ENCODE measurements around the gene NDUFS6. TPM values are rescaled to one million over a fixed set of nuclear protein-coding genes. Genes with fewer than 3 reads are reported as not detected.

The NDUFS6 gene
- total RNA-seq, 1 donor from 2014 or later, result 21.3 TPM

DNA sequence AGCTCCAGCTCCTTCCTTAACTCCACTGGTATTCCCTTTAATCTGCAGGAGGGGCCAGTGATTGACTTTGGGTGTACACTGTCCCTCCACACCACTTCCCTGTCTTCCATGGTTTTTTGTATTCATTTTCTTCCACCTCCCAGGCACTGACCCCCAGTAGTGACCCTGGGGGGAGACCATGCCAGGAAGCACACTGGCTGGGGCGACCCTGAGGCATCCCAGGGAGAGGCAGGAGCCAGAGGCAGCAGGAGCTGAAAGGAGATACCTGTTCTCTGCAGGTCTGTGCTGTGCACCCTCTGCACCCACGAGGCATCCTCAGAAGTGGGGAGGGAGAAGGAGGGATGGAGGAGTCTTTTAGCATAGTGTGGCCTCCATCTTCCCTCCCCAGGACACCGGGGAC is 53.9 kb downstream of the NDUFS6 start:
- DNase-seq, result no peak
- Histone ChIP-seq H3K27ac (no peak overlapping the region), H3K27me3 (ENCODE audit: low read depth) (peaks cover 66% of the 10 kb centered on the region), H3K4me1 (no peaks in the 10 kb centered on the region), H3K9me3 (no peaks in the 10 kb centered on the region), H3K4me3 (no peak overlapping the region), H3K36me3 (no peaks in the 10 kb centered on the region)
- intact Hi-C loops (cut with DNase I), result no loop called here
- TF ChIP-seq, protein P1, sequence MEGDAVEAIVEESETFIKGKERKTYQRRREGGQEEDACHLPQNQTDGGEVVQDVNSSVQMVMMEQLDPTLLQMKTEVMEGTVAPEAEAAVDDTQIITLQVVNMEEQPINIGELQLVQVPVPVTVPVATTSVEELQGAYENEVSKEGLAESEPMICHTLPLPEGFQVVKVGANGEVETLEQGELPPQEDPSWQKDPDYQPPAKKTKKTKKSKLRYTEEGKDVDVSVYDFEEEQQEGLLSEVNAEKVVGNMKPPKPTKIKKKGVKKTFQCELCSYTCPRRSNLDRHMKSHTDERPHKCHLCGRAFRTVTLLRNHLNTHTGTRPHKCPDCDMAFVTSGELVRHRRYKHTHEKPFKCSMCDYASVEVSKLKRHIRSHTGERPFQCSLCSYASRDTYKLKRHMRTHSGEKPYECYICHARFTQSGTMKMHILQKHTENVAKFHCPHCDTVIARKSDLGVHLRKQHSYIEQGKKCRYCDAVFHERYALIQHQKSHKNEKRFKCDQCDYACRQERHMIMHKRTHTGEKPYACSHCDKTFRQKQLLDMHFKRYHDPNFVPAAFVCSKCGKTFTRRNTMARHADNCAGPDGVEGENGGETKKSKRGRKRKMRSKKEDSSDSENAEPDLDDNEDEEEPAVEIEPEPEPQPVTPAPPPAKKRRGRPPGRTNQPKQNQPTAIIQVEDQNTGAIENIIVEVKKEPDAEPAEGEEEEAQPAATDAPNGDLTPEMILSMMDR (IDR thresholded peaks at IDR 0.05), result no peak
- ATAC-seq, result no peak

DNA sequence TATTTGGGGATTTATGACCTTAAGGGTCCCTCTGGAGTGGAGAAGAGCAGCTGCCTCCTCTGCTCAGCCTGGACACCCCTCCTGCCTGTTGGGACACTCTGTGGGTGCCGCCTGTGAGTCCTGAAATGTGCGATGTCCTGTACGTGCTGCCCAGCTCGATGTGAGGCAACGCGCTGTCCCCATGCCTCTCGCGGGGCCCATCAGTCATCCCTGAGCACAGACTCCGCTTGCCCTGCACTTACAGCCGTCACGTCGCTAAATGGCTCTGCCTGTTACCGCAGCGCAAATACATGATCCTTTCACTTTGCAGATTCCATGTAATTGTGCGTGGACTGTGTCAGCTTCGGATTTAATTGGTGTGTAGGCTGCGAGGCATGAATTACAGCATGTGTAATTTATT is 54.4 kb downstream of the NDUFS6 start:
- intact Hi-C loops (cut with DNase I), result no loop called here
- Histone ChIP-seq H3K27ac (no peak overlapping the region), H3K27me3 (ENCODE audit: low read depth) (peaks cover 61% of the 10 kb centered on the region), H3K9me3 (no peaks in the 10 kb centered on the region), H3K36me3 (no peaks in the 10 kb centered on the region), H3K4me1 (no peaks in the 10 kb centered on the region), H3K4me3 (no peak overlapping the region)
- ATAC-seq (no peak), DNase-seq (no peak)
- TF ChIP-seq, protein P1 (IDR thresholded peaks at IDR 0.05), result no peak

DNA sequence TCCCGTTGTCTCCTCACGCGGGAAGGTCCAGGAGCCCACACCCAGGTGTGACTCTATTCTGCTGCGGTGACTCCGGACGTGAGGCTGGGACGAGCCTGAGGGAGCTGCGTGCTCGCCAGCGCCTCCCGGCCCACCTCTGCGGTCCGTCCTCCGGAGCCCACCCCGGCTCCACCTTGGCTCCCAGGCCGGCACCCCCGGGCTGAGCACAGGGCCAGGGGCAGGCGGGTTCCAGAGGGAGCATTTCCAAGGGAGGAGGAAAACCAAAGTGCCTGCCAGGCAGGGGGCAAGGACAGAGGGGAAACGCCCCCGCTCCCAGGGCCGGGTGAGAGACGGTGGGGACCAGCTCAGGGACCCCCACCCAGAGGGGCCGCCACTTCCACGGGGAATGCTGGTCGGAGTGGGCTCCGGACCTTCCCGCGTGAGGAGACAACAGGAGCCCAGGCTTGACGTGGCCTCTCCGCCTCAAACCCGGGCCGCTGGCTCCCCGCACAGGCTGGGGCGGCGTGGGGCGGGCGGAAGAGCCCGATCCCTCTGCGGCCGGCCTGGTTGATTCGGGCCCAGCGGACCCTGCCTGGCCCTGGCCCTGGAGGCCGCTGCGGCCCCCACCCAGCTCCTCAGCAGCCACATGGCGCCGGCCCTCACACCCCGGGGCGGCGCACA is 55.5 kb downstream of the NDUFS6 start:
- peaks cover 49% of the 10 kb centered on the region for H3K27me3 ChIP-seq (ENCODE audit: low read depth)
- no peak overlapping the region for H3K4me3 ChIP-seq
- ATAC-seq, result no peak
- no peaks in the 10 kb centered on the region for H3K4me1 ChIP-seq
- no peak overlapping the region for H3K27ac ChIP-seq
- TF ChIP-seq, protein P1 (IDR thresholded peaks at IDR 0.05), result no peak
- no peak for DNase-seq
- no peaks in the 10 kb centered on the region for H3K9me3 ChIP-seq
- intact Hi-C loops (cut with DNase I), result no loop called here
- H3K36me3 ChIP-seq, result no peaks in the 10 kb centered on the region

DNA sequence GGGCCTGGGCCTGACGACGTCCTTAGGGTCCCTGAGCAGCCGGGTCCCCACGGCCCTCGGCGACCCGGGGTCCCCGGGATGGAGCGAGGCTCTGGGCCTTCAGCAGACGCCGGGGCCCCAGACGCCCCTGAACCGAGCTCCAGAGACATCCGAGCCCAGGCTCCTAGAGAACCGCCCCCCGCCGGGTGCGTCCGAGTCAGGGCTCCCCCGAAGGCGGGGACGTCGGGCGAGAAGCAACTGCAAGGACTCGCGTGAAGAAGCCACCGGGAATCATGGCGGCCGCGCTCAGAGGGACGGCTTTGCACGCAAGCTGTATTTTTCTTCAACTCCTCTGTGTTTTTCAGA is 56.0 kb downstream of the NDUFS6 start:
- DNase-seq, result no peak
- H3K4me1 ChIP-seq, result no peaks in the 10 kb centered on the region
- H3K27ac ChIP-seq, result no peak overlapping the region
- TF ChIP-seq, protein P1 (IDR thresholded peaks at IDR 0.05), result no peak
- no peaks in the 10 kb centered on the region for H3K9me3 ChIP-seq
- no peaks in the 10 kb centered on the region for H3K36me3 ChIP-seq
- ATAC-seq, result no peak
- H3K27me3 ChIP-seq (ENCODE audit: low read depth), result peaks cover 47% of the 10 kb centered on the region
- no peak overlapping the region for H3K4me3 ChIP-seq
- intact Hi-C loops (cut with DNase I), result no loop called here

DNA sequence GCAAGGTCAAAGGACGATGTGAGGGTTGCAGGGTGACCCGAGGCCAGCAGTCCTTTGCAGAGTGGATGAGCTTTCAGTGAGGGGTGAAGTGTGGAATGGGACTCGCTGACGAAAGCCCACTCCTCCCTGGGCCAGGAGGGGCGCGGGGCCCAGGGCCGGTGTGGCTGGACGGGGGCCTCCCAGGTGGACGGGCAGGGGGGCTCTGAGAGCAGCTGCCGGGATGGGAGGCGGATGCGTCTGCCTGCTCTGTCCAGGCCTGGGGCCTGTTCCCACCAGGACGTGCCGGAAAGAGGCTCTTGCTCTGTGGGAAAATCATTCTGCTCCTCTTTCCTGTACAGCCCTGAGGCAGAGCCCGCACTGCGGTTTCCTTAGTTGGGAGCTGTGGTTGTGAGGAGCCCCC is 57.2 kb downstream of the NDUFS6 start:
- Histone ChIP-seq H3K27me3 (ENCODE audit: low read depth) (peaks cover 49% of the 10 kb centered on the region), H3K4me1 (no peaks in the 10 kb centered on the region), H3K36me3 (no peaks in the 10 kb centered on the region), H3K4me3 (no peak overlapping the region), H3K9me3 (no peaks in the 10 kb centered on the region), H3K27ac (no peak overlapping the region)
- intact Hi-C loops (cut with DNase I), result no loop called here
- no peak for DNase-seq
- TF ChIP-seq, protein P1 (IDR thresholded peaks at IDR 0.05), result no peak
- no peak for ATAC-seq

Data from lower lobe of right lung (tissue), 2 donors.